ENCODE results near the gene KLHDC8B. TPM values are rescaled to one million over a fixed set of nuclear protein-coding genes. Genes with fewer than 3 reads are reported as not detected.
A peak's percentile ranks its signal among the peaks of the same experiment; 100 is the strongest.

The KLHDC8B gene
- total and polyA plus RNA-seq, 9 of the 15 experiments (the other 6 are each of a cell fraction or from before 2014, with no cell fraction given): 6.9 to 34.8 (median 25.2) TPM

GRCh38 chr3:49133226-49133951, 38.0 kb upstream of the KLHDC8B start:
- ATAC-seq (peak; percentile 89), DNase-seq (ENCODE audit: extremely low read depth in 1 of 4, low spot score in 3 of 4) (peak; percentile 75 to 86 (median 82)), FAIRE-seq (peak; percentile 48)
- H3K27me3 ChIP-seq (ENCODE audit: control insufficient read depth in 2 of 2, insufficient read depth in 2 of 2, low read length in 2 of 2): peaks cover 0 to 5% of the 10 kb centered on the region in 2 experiments; a peak in 1 of 5 replicates
- POLR2A ChIA-PET: interaction anchor here (0.6 to 0.8 kb wide), 2 partner anchors 32 to 277 kb away, joined by 3 read pairs; partner anchors contain the start of gene CCDC71
- CTCF ChIA-PET (ENCODE audit: low intra/inter-chr PET ratio): no interaction called here
- H3K9me1 ChIP-seq (ENCODE audit: control insufficient read depth, insufficient read depth, low read length): no peaks in the 10 kb centered on the region
- peaks cover 2 to 32% of the 10 kb centered on the region in 2 experiments; a peak in 4 of 5 replicates for H3K4me1 ChIP-seq (replicated peaks in 1 of 2; ENCODE audit: control insufficient read depth in 2 of 2, insufficient read depth in 2 of 2, low read length in 2 of 2)
- H3K9ac ChIP-seq (ENCODE audit: insufficient read depth in 1 of 2, low read depth in 2 of 2, low read length in 2 of 2): peak overlapping the region; percentile 81 to 89
- WGBS (ENCODE audit: insufficient coverage, low coverage, missing lambda C conversion rate): 3% methylated on average over 18 of the region's 30 CpGs
- in situ Hi-C loops (cut with MboI): no loop called here
- H3K27ac ChIP-seq (ENCODE audit: extremely low read depth, low read depth, low read length): peak overlapping the region; percentile 77
- H2AFZ ChIP-seq (ENCODE audit: low read depth, low read length): peak overlapping the region; percentile 99
- H3K4me3 ChIP-seq: peak overlapping the region; percentile 53
- no peaks in the 10 kb centered on the region for H3K36me3 ChIP-seq (ENCODE audit: control insufficient read depth, insufficient read depth, low read length)
- intact Hi-C loops (cut with micrococcal nuclease): no loop called here
- H3K79me2 ChIP-seq (ENCODE audit: control insufficient read depth, insufficient read depth, low read length): no peaks in the 10 kb centered on the region; the same call in 2 of the 3 replicates
- peak overlapping the region; percentile 86 for H3K4me2 ChIP-seq (ENCODE audit: insufficient read depth, low read length)
- BruUV-seq (replicated peaks): no TSS peak
- no peaks in the 10 kb centered on the region for H4K20me1 ChIP-seq (replicated peaks; ENCODE audit: control insufficient read depth, insufficient read depth, low read length)
- H3K9me3 ChIP-seq (replicated peaks; ENCODE audit: control insufficient read depth, insufficient read depth, low read depth, low read length): no peaks in the 10 kb centered on the region
- peak; percentile 32 for TF ChIP-seq CXXC5 (CRISPR knock-in tag; IDR thresholded peaks at IDR 0.05)
- peak; percentile 66 for TF ChIP-seq TAF1 (IDR thresholded peaks at IDR 0.05; ENCODE audit: control insufficient read depth, extremely low read depth, insufficient read depth, low read length, severe bottlenecking)
- TF ChIP-seq TAF7 (tag; IDR thresholded peaks at IDR 0.05): peak; percentile 42; the same call in 1 of the 2 replicates
- 0 out of 2 replicates have a peak, but pooled peaks have one; percentile 9 for TF ChIP-seq BHLHE40 (IDR thresholded peaks at IDR 0.05; ENCODE audit: low read length)
- TF ChIP-seq CREM (IDR thresholded peaks at IDR 0.05; ENCODE audit: low read depth): peak; percentile 57; the same call in 1 of the 2 replicates
- TF ChIP-seq TAF9B (IDR thresholded peaks at IDR 0.05; ENCODE audit: partially characterized antibody): peak; percentile 29
- 0 out of 4 replicates have a peak, but pooled peaks of 1 of the 2 experiments have one; percentile 49 for TF ChIP-seq UBTF (IDR thresholded peaks at IDR 0.05; ENCODE audit: borderline replicate concordance in 1 of 2, low read depth in 2 of 2, low read length in 2 of 2)
- no peak for TF ChIP-seq ZNF586 (CRISPR knock-in tag; conservative IDR thresholded peaks at IDR 0.05)
- peak in 1 of 2 experiments; percentile 67; a peak in 1 of 4 replicates for TF ChIP-seq MAZ (CRISPR knock-in tag; conservative IDR thresholded peaks at IDR 0.05 in 1 of 2, IDR thresholded peaks at IDR 0.05 in 1 of 2)
- TF ChIP-seq ZNF311 (CRISPR knock-in tag; IDR thresholded peaks at IDR 0.05): no peak
- TF ChIP-seq NRF1 (conservative IDR thresholded peaks at IDR 0.05 in 1 of 2, IDR thresholded peaks at IDR 0.05 in 1 of 2): peak; percentile 7 to 27; a peak in 2 of 4 replicates
- no peak for TF ChIP-seq CGGBP1 (CRISPR knock-in tag; IDR thresholded peaks at IDR 0.05)
- TF ChIP-seq CBFB (CRISPR knock-in tag; IDR thresholded peaks at IDR 0.05): peak; percentile 82
- TF ChIP-seq RHOXF2B (CRISPR knock-in tag; conservative IDR thresholded peaks at IDR 0.05): no peak
- TF ChIP-seq ZNF57 (CRISPR knock-in tag; IDR thresholded peaks at IDR 0.05): no peak
- TF ChIP-seq RBFOX2 (IDR thresholded peaks at IDR 0.05; ENCODE audit: low read depth, low read length): peak; percentile 55
- no peak for TF ChIP-seq NCOA4 (IDR thresholded peaks at IDR 0.05; ENCODE audit: partially characterized antibody)
- TF ChIP-seq TOE1 (IDR thresholded peaks at IDR 0.05; ENCODE audit: borderline replicate concordance): peak; percentile 75
- no peak for TF ChIP-seq TOE1 (CRISPR knock-in tag; IDR thresholded peaks at IDR 0.05; ENCODE audit: borderline replicate concordance, low read depth)

Measured in K562 (cell line).